ENCODE data around the gene C9.
"Not testable (repeated sequence)": the region's sequence is repeated elsewhere in the genome, so short reads cannot be mapped to it uniquely, and the experiment has no call there.

Gene C9

DNA sequence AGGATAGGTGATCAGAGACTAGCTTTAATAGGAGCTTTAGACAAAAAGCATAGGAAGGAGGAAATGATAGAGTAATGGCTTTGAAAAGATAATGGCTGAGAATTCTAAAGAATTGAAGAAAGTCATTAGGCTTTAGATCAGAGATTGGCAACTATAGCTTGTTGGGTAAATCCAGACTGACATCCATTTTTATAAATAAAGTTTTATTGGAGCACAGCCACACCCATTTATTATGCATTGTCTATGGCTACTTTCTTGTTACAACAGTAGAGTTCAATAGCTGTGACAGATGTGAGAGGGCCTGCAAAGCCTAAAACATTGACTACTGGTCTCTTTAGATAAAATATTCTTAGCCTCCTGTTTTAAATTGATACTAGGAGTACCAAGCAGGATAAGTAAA is 104.2 kb downstream of the C9 start:
- no peak for DNase-seq (ENCODE audit: low spot score)

- DNase-seq (ENCODE audit: low spot score), result no peak
Measured at GRCh38 chr5:39257554-39257953, 106.7 kb downstream of the C9 start.

GRCh38 chr5:39256477-39257235 is 107.6 kb downstream of the C9 start:
- DNase-seq (ENCODE audit: low spot score), result no peak

GRCh38 chr5:39255406-39255805 is 108.9 kb downstream of the C9 start:
- no peak for DNase-seq (ENCODE audit: low spot score)

DNA sequence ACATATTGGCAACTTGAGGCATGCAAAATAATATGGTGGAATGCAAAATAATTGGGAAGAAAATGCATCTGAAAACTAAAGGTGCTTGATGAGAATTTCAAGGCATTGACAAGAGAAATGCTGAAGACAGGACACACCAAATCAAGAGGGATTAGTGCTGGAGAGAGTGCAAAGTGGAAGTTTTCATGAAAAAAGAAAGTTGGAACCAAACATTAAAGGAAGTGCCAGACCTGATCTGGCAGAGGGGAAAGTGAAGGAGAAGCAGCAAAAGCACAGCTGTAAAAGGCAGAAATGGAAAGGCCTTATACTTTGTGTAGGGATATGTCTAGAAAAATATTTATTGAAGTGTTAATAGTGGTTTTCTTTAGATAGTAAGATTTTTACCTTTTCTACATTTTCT is 109.6 kb downstream of the C9 start:
- no peak for DNase-seq (ENCODE audit: low spot score)

- DNase-seq (ENCODE audit: low spot score), result no peak
Measured at GRCh38 chr5:39253196-39253595, 111.1 kb downstream of the C9 start.

DNA sequence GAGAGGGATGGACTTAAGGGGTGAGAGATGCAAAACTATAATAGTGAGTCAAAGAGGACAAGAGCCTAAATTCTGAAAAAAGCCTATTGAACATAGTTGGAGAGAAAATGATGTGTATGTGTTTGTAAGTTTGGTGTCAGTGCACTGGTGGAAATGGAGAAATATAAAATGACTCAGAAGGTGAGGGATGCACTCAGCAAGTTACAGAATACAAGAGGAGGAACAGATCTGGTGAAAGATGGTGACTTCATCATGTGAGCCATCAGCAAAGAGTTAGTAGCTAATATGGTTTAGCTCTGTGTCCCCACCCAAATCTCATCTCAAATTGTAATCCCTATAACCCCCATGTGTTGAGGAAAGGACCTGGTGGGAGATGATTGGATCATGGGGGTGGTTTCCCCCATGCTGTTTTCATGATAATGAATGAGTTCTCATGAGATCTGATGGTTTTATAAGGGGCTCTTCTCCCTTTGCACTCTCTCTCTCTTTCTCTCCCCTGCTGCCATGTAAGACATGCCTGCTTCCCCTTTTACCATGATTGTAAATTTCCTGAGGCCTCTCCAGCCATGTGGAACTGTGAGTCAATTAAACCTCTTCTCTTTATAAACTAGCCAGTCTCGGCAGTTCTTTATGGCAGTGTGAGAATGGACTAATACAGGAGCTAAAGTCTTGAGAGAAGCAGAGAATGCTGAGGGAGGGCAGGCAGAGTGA is 114.6 kb downstream of the C9 start:
- no peak for DNase-seq (ENCODE audit: low spot score)

DNA sequence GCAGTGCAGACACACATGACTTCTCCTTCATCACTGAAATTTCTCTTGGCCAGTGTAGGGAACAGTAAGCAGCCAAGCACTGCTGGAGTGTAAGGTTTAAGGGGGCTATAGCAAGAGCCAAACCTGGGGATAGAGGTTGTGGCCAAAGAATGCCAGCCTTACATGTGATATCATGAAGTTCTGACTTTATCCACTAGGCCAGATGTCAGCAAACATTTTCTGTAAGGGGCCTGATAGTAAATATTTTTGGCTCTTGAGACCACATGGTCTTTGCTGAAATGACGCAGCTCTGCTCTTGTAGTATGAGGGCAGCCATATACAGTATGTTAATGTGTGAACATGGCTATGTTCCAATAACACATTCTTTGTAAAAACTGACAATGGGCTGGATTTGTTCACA is 115.2 kb downstream of the C9 start:
- no peak for DNase-seq (ENCODE audit: low spot score)

- DNase-seq (ENCODE audit: low spot score), result no peak
Measured at GRCh38 chr5:39240750-39241149, 123.5 kb downstream of the C9 start.

DNA sequence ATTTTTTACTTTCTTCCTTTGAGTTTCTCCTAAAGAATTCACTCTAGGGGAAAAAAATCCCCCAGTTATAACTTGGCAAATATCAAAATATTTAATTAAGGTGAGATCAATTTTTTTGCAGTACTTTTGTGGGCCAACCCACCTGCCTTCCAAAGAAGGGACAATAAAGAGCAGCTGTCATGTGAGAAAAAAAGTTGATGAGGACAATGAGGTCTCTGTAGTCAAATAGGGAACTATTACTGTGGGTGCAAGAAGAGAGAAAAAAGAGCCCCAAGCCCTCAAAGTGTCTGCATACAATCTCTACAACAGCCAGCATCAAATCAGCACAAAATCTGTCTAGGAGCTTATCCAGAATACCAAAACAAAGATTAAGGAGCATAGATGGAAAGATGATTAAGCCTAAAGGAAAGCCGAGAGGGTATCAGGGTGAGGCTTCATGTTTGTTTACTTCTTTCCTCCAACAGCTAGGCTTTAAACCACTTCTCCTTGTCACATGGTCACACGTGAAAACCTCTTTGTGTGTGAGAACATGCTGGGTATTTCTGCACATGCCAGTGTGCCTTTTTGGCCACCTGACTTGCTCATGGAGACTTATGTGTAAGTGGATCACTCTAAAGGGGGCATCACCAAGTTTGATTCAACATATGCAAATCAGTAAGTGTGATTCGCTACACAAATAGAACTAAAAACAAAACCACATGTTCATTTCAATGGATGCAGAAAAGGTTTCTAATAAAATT is 125.8 kb downstream of the C9 start:
- DNase-seq (ENCODE audit: low spot score), result no peak

GRCh38 chr5:39236718-39237117 is 127.6 kb downstream of the C9 start:
- no peak for DNase-seq (ENCODE audit: low spot score)

DNA sequence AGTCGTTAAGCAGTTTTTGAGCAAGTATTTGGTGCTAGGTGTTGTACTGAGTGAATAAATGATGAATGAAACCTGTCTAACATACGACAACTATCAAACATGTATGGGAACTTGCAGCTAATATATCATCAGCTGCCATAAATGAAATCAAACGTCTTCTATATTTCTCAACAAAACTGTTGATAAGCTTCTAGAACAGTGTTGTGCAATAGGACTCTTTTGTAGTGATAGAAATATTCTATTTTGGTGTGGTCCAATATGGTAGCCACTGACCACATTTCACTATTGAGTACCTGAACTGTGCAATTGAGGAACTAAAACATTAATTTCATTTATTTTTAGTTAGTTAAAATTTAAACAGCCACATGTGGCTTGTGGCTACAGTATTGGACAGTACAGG is 128.6 kb downstream of the C9 start:
- no peak for DNase-seq (ENCODE audit: low spot score)

GRCh38 chr5:39234494-39234893 is 129.8 kb downstream of the C9 start:
- not testable (repeated sequence) for DNase-seq (ENCODE audit: low spot score)

Data from cerebellar cortex (tissue), 1 donor.